ENCODE measurements around the gene RFPL3. TPM values are rescaled to one million over a fixed set of nuclear protein-coding genes. Genes with fewer than 3 reads are reported as not detected.

RFPL3 gene
- polyA plus RNA-seq, 2 of the 4 experiments (the other 2 are of a cell fraction), result not detected

DNA sequence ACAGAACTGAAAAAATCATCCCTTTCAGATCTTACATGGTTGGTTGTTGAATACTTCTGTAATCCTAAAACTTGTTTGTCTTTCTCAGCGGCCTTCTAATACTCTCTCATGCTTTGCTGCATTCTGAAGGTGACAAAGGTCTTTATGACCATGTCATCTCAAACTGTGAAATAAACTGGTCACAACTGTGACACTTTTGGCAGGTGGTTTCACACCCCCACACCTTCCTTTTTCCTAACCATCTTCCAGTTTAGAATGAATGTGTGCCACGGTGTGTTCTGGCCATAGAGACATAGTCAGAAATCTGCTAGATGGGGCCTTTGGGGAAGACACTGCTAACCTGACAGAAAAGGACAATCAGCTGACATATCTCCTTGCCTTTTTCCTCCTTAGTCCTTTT is 14.7 kb upstream of the RFPL3 start:
- Histone ChIP-seq H3K4me3 (no peak overlapping the region), H3K9me3 (no peaks in the 10 kb centered on the region), H3K4me2 (no peak overlapping the region), H3K27ac (no peak overlapping the region), H3K4me1 (no peaks in the 10 kb centered on the region)
- no peak for FAIRE-seq
- ATAC-seq, result no peak
- TF ChIP-seq ZFP36 (IDR thresholded peaks at IDR 0.05; ENCODE audit: borderline replicate concordance, partially characterized antibody), result no peak
- no peak for TF ChIP-seq KDM5A (IDR thresholded peaks at IDR 0.05)
- no peak for TF ChIP-seq JUN (IDR thresholded peaks at IDR 0.05)
- no peak for TF ChIP-seq MAZ (IDR thresholded peaks at IDR 0.05; ENCODE audit: borderline replicate concordance, low read depth, low read length)
- no peak for TF ChIP-seq GATA3 (IDR thresholded peaks at IDR 0.05; ENCODE audit: borderline replicate concordance)
- TF ChIP-seq KDM1A (IDR thresholded peaks at IDR 0.05; ENCODE audit: low read depth), result no peak
- TF ChIP-seq, protein P1, sequence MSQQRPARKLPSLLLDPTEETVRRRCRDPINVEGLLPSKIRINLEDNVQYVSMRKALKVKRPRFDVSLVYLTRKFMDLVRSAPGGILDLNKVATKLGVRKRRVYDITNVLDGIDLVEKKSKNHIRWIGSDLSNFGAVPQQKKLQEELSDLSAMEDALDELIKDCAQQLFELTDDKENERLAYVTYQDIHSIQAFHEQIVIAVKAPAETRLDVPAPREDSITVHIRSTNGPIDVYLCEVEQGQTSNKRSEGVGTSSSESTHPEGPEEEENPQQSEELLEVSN (IDR thresholded peaks at IDR 0.05; ENCODE audit: borderline replicate concordance, low read depth), result no peak
- TF ChIP-seq, protein P2, sequence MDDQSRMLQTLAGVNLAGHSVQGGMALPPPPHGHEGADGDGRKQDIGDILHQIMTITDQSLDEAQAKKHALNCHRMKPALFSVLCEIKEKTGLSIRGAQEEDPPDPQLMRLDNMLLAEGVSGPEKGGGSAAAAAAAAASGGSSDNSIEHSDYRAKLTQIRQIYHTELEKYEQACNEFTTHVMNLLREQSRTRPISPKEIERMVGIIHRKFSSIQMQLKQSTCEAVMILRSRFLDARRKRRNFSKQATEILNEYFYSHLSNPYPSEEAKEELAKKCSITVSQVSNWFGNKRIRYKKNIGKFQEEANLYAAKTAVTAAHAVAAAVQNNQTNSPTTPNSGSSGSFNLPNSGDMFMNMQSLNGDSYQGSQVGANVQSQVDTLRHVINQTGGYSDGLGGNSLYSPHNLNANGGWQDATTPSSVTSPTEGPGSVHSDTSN (IDR thresholded peaks at IDR 0.05), result no peak
- TF ChIP-seq HEYL (CRISPR knock-in tag; IDR thresholded peaks at IDR 0.05), result no peak
- TF ChIP-seq, protein P3, sequence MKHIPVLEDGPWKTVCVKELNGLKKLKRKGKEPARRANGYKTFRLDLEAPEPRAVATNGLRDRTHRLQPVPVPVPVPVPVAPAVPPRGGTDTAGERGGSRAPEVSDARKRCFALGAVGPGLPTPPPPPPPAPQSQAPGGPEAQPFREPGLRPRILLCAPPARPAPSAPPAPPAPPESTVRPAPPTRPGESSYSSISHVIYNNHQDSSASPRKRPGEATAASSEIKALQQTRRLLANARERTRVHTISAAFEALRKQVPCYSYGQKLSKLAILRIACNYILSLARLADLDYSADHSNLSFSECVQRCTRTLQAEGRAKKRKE (CRISPR knock-in tag; IDR thresholded peaks at IDR 0.05; ENCODE audit: low read depth), result no peak
- no peak for TF ChIP-seq ZSCAN20 (CRISPR knock-in tag; IDR thresholded peaks at IDR 0.05)
- TF ChIP-seq, protein P4, sequence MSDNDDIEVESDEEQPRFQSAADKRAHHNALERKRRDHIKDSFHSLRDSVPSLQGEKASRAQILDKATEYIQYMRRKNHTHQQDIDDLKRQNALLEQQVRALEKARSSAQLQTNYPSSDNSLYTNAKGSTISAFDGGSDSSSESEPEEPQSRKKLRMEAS (IDR thresholded peaks at IDR 0.05), result no peak
- TF ChIP-seq JUNB (IDR thresholded peaks at IDR 0.05), result no peak
- no peak for TF ChIP-seq SREBF2 (IDR thresholded peaks at IDR 0.05)
- TF ChIP-seq, protein P5, sequence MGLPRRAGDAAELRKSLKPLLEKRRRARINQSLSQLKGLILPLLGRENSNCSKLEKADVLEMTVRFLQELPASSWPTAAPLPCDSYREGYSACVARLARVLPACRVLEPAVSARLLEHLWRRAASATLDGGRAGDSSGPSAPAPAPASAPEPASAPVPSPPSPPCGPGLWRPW (IDR thresholded peaks at IDR 0.05), result no peak
- TF ChIP-seq ZNF302 (CRISPR knock-in tag; IDR thresholded peaks at IDR 0.05), result no peak
- no peak for TF ChIP-seq FOXS1 (CRISPR knock-in tag; IDR thresholded peaks at IDR 0.05)
- no peak for TF ChIP-seq TFCP2L1 (CRISPR knock-in tag; IDR thresholded peaks at IDR 0.05)
- TF ChIP-seq RCOR1 (IDR thresholded peaks at IDR 0.05; ENCODE audit: low read depth, low read length), result no peak
- no peak for DNase-seq (ENCODE audit: low read depth in 1 of 2, low spot score in 1 of 2)
- ChIA-PET CTCF (no interaction called here), POLR2A (no interaction called here)
- 34% methylated on average over 2 of the region's 2 CpGs for WGBS (ENCODE audit: missing lambda C conversion rate)

DNA sequence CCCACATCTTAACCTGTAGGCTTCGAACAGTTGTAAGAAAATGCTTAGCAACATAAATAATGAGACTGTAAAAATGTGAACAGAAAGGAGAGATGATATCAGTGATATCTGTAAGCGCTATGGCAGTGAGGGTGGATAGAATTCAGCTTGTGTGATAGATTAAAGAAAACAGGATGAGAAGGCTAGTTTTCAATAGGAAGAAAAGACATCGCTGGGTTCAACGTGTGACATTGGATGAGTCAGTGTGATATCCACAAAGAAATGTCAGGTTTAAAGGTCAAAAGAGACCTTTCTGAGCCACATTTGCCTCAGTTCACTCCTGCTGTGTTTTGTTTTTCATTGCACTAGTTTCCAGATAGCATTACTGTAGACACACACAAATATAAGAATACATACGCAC is 13.7 kb upstream of the RFPL3 start:
- Histone ChIP-seq H3K9me3 (no peaks in the 10 kb centered on the region), H3K4me1 (no peaks in the 10 kb centered on the region), H3K27ac (no peak overlapping the region), H3K4me2 (no peak overlapping the region), H3K4me3 (no peak overlapping the region)
- ChIA-PET POLR2A (no interaction called here), CTCF (no interaction called here)
- TF ChIP-seq, protein P6, sequence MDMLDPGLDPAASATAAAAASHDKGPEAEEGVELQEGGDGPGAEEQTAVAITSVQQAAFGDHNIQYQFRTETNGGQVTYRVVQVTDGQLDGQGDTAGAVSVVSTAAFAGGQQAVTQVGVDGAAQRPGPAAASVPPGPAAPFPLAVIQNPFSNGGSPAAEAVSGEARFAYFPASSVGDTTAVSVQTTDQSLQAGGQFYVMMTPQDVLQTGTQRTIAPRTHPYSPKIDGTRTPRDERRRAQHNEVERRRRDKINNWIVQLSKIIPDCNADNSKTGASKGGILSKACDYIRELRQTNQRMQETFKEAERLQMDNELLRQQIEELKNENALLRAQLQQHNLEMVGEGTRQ (IDR thresholded peaks at IDR 0.05), result no peak
- TF ChIP-seq, protein P2 (IDR thresholded peaks at IDR 0.05), result no peak
- TF ChIP-seq, protein P7, sequence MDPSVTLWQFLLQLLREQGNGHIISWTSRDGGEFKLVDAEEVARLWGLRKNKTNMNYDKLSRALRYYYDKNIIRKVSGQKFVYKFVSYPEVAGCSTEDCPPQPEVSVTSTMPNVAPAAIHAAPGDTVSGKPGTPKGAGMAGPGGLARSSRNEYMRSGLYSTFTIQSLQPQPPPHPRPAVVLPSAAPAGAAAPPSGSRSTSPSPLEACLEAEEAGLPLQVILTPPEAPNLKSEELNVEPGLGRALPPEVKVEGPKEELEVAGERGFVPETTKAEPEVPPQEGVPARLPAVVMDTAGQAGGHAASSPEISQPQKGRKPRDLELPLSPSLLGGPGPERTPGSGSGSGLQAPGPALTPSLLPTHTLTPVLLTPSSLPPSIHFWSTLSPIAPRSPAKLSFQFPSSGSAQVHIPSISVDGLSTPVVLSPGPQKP (IDR thresholded peaks at IDR 0.05; ENCODE audit: low read depth, low read length), result no peak
- TF ChIP-seq TFCP2L1 (CRISPR knock-in tag; IDR thresholded peaks at IDR 0.05) (no peak), CBX8 (IDR thresholded peaks at IDR 0.05) (no peak), CBX2 (IDR thresholded peaks at IDR 0.05; ENCODE audit: borderline replicate concordance, low read depth) (no peak), HOXA7 (CRISPR knock-in tag; IDR thresholded peaks at IDR 0.05) (no peak), FOXS1 (CRISPR knock-in tag; IDR thresholded peaks at IDR 0.05) (no peak), ZNF302 (CRISPR knock-in tag; IDR thresholded peaks at IDR 0.05) (no peak), GATA3 (IDR thresholded peaks at IDR 0.05; ENCODE audit: borderline replicate concordance) (no peak), POLR2A (IDR thresholded peaks at IDR 0.05; ENCODE audit: low read length) (no peak), RARB (CRISPR knock-in tag; IDR thresholded peaks at IDR 0.05) (no peak), CHD4 (IDR thresholded peaks at IDR 0.05; ENCODE audit: borderline replicate concordance) (no peak)
- TF ChIP-seq, protein P8, sequence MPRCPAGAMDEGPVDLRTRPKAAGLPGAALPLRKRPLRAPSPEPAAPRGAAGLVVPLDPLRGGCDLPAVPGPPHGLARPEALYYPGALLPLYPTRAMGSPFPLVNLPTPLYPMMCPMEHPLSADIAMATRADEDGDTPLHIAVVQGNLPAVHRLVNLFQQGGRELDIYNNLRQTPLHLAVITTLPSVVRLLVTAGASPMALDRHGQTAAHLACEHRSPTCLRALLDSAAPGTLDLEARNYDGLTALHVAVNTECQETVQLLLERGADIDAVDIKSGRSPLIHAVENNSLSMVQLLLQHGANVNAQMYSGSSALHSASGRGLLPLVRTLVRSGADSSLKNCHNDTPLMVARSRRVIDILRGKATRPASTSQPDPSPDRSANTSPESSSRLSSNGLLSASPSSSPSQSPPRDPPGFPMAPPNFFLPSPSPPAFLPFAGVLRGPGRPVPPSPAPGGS (IDR thresholded peaks at IDR 0.05), result no peak
- DNase-seq (ENCODE audit: low read depth in 1 of 2, low spot score in 1 of 2) (no peak), FAIRE-seq (no peak), ATAC-seq (no peak)
- WGBS (ENCODE audit: missing lambda C conversion rate), result 27% methylated on average over 5 of the region's 5 CpGs
